NCI-H748 (cell line): ENCODE measurements around the gene SEMA5B.

Experiments
- DNase-seq: peaks from one replicate; lab custom pipeline; 2025; ENCODE audit not compliant: unreplicated experiment; lab: John Stamatoyannopoulos, UW

Gene SEMA5B

GRCh38 chr3:122928396-122929187 lies 99.0 kb downstream of the SEMA5B start:
- no peak for DNase-seq

GRCh38 chr3:122927726-122928125 lies 99.8 kb downstream of the SEMA5B start:
- no peak for DNase-seq

- DNase-seq: no peak
Observed at GRCh38 chr3:122926811-122927210, 100.8 kb downstream of the SEMA5B start.

GRCh38 chr3:122926322-122926721 lies 101.2 kb downstream of the SEMA5B start:
- DNase-seq: no peak

- DNase-seq: no peak
Observed at GRCh38 chr3:122925756-122926155, 101.8 kb downstream of the SEMA5B start.

- DNase-seq: no peak
Observed at GRCh38 chr3:122924056-122924455, 103.5 kb downstream of the SEMA5B start.

GRCh38 chr3:122923611-122924010 lies 104.0 kb downstream of the SEMA5B start:
- no peak for DNase-seq

- DNase-seq: peak; percentile 52
Observed at GRCh38 chr3:122921791-122922651, 105.5 kb downstream of the SEMA5B start.

GRCh38 chr3:122920986-122921385 lies 106.6 kb downstream of the SEMA5B start:
- DNase-seq: no peak

- DNase-seq: no peak
Observed at GRCh38 chr3:122919291-122919610, 108.3 kb downstream of the SEMA5B start.

GRCh38 chr3:122918576-122919290 lies 108.8 kb downstream of the SEMA5B start:
- DNase-seq: no peak

GRCh38 chr3:122917412-122917811 lies 110.2 kb downstream of the SEMA5B start:
- no peak for DNase-seq

- DNase-seq: no peak
Observed at GRCh38 chr3:122916580-122916979, 111.0 kb downstream of the SEMA5B start.

- no peak for DNase-seq
Observed at GRCh38 chr3:122916084-122916483, 111.5 kb downstream of the SEMA5B start.

GRCh38 chr3:122915300-122916055 lies 112.1 kb downstream of the SEMA5B start:
- DNase-seq: no peak

GRCh38 chr3:122913539-122914100 lies 113.9 kb downstream of the SEMA5B start:
- no peak for DNase-seq

GRCh38 chr3:122912772-122913538 lies 114.6 kb downstream of the SEMA5B start:
- DNase-seq: no peak

- no peak for DNase-seq
Observed at GRCh38 chr3:122911901-122912300, 115.7 kb downstream of the SEMA5B start.

- no peak for DNase-seq
Observed at GRCh38 chr3:122908251-122908650, 119.3 kb downstream of the SEMA5B start.

GRCh38 chr3:122907471-122907870 lies 120.1 kb downstream of the SEMA5B start:
- DNase-seq: no peak
